NB4 (cell line): ENCODE data around the gene LRIT3.

Experiments
- TF ChIP-seq, protein P1 (sequence below): IDR thresholded peaks from 2 replicates; pipeline ENCODE4 v1.6.1; 2011; ENCODE audit warnings: low read depth, low read length
- TF ChIP-seq, protein P2 (sequence below): IDR thresholded peaks from one replicate; pipeline ENCODE4 v1.5.1; 2012; ENCODE audit warnings: low read depth, low read length

- TF ChIP-seq, protein P1, sequence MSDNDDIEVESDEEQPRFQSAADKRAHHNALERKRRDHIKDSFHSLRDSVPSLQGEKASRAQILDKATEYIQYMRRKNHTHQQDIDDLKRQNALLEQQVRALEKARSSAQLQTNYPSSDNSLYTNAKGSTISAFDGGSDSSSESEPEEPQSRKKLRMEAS = no peak
- TF ChIP-seq, protein P2, sequence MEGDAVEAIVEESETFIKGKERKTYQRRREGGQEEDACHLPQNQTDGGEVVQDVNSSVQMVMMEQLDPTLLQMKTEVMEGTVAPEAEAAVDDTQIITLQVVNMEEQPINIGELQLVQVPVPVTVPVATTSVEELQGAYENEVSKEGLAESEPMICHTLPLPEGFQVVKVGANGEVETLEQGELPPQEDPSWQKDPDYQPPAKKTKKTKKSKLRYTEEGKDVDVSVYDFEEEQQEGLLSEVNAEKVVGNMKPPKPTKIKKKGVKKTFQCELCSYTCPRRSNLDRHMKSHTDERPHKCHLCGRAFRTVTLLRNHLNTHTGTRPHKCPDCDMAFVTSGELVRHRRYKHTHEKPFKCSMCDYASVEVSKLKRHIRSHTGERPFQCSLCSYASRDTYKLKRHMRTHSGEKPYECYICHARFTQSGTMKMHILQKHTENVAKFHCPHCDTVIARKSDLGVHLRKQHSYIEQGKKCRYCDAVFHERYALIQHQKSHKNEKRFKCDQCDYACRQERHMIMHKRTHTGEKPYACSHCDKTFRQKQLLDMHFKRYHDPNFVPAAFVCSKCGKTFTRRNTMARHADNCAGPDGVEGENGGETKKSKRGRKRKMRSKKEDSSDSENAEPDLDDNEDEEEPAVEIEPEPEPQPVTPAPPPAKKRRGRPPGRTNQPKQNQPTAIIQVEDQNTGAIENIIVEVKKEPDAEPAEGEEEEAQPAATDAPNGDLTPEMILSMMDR = no peak
Observed at GRCh38 chr4:109809655-109810054, 38.3 kb upstream of the LRIT3 start.
